Uterus (tissue), 2 donors: ENCODE data around the gene UVRAG.

Source experiments
- POLR2A ChIP-seq, 2 donors: fragments of 450-650 bp; IDR thresholded peaks; one replicate each; pipeline ENCODE4 v1.6.1; 2016; ENCODE audit warnings: antibody characterized with exemption in 2 of 2, mild to moderate bottlenecking in 1 of 2, moderate library complexity in 1 of 2
- TF ChIP-seq, protein P1 (sequence below), 4 experiments: fragments of 200-600 bp in 2 of 4; fragments of 450-650 bp in 2 of 4; sonication (generic) in 2 of 4; IDR thresholded peaks; one replicate each; pipeline ENCODE4 v1.5.1; 2016 to 2019; ENCODE audit warnings: antibody characterized with exemption in 4 of 4, mild to moderate bottlenecking in 2 of 4, moderate library complexity in 1 of 4

DNA sequence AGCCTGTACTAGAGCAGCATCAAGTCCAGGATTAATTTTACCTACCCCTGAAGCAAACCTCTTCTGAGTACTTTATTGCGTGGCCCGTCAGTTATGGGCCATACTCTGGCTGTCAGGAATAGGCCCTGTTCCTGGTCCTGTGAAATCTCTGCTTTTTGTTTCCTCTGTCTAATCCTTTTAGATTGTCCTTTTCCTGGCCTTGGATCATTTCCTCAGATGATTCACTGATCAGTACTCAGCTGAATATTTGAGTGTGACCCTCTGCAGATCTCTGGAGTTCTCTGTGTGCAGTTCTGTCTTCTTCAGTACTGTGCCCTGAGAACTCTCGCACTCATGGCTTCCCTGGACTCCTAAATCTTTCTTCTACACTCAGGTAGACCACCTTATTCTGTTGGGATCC, 123.5 kb downstream of the UVRAG start:
- TF ChIP-seq POLR2A (IDR thresholded peaks at IDR 0.05): no peak
- TF ChIP-seq, protein P1, sequence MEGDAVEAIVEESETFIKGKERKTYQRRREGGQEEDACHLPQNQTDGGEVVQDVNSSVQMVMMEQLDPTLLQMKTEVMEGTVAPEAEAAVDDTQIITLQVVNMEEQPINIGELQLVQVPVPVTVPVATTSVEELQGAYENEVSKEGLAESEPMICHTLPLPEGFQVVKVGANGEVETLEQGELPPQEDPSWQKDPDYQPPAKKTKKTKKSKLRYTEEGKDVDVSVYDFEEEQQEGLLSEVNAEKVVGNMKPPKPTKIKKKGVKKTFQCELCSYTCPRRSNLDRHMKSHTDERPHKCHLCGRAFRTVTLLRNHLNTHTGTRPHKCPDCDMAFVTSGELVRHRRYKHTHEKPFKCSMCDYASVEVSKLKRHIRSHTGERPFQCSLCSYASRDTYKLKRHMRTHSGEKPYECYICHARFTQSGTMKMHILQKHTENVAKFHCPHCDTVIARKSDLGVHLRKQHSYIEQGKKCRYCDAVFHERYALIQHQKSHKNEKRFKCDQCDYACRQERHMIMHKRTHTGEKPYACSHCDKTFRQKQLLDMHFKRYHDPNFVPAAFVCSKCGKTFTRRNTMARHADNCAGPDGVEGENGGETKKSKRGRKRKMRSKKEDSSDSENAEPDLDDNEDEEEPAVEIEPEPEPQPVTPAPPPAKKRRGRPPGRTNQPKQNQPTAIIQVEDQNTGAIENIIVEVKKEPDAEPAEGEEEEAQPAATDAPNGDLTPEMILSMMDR (IDR thresholded peaks at IDR 0.05): no peak
